B cell (primary cell): ENCODE results near the gene ITIH2.
"Not testable (repeated sequence)": the region's sequence is repeated elsewhere in the genome, so short reads cannot be mapped to it uniquely, and the experiment has no call there.

Source experiments
- CTCF ChIP-seq: fragments of 200-600 bp; IDR thresholded peaks from one replicate; pipeline ENCODE4 v1.8.0; 2022; ENCODE audit warnings: antibody characterized with exemption, mild to moderate bottlenecking
- EZH2 ChIP-seq: IDR thresholded peaks from 2 replicates; pipeline ENCODE4 v1.6.1; 2012; ENCODE audit warnings: borderline replicate concordance, low read depth, mild to moderate bottlenecking, moderate library complexity, low read length; ENCODE audit not compliant: insufficient read depth, poor library complexity, severe bottlenecking

GRCh38 chr10:7782194-7782593 lies 79.1 kb downstream of the ITIH2 start:
- not testable (repeated sequence) for TF ChIP-seq CTCF, EZH2
